BJ (cell line): ENCODE data around the gene MEF2B. TPM values are rescaled to one million over a fixed set of nuclear protein-coding genes. Genes with fewer than 3 reads are reported as not detected.

Experiments used
- CTCF ChIA-PET: fragments of 350-600 bp; formaldehyde crosslinking; extraction: SDS; loops from one replicate; lab custom pipeline; 2021; ENCODE audit warnings: antibody characterized with exemption, inconsistent platforms; lab: Yijun Ruan, JAX
- POLR2A ChIA-PET: fragments of 300-600 bp; sonication (Branson Sonifier 250); formaldehyde crosslinking; extraction: SDS; loops from one replicate; lab custom pipeline; 2021; ENCODE audit warnings: antibody characterized with exemption; lab: Charles Lee
- DNase-seq: peaks from one replicate; pipeline ENCODE4 v3.0.0-alpha.2; 2011; ENCODE audit warnings: low read depth
- H3K27me3 ChIP-seq: 2 replicates; pipeline ENCODE4 v1.6.0; 2011; ENCODE audit warnings: low read length; ENCODE audit not compliant: control insufficient read depth, insufficient read depth
- H3K36me3 ChIP-seq: 2 replicates; pipeline ENCODE4 v1.5.1; 2011; ENCODE audit warnings: low read length; ENCODE audit not compliant: control insufficient read depth, insufficient read depth
- H3K4me3 ChIP-seq: 2 replicates; pipeline ENCODE4 v1.5.1; 2011; ENCODE audit warnings: low read depth, mild to moderate bottlenecking, control low read depth, low read length
- polyA plus RNA-seq: library from polyadenylated mRNA; depleted of rRNA; stranded (reverse); fragments of >200 nt; gene quantifications from 2 replicates; pipeline ENCODE4 v1.2.3, GENCODE V29; 2011
- TF ChIP-seq, protein P1 (sequence below): IDR thresholded peaks from 2 replicates; pipeline ENCODE4 v1.5.1; 2011; ENCODE audit warnings: low read depth, mild to moderate bottlenecking, control low read depth, inconsistent platforms, low read length, moderate library complexity; ENCODE audit not compliant: insufficient read depth

MEF2B gene
- polyA plus RNA-seq, 1 experiment: 0.10 TPM

- POLR2A ChIA-PET: interaction anchor here (0.7 to 1.0 kb wide), 2 partner anchors 26 to 53 kb away, joined by 3 to 5 read pairs; no protein-coding TSS in a partner anchor
- TF ChIP-seq, protein P1, sequence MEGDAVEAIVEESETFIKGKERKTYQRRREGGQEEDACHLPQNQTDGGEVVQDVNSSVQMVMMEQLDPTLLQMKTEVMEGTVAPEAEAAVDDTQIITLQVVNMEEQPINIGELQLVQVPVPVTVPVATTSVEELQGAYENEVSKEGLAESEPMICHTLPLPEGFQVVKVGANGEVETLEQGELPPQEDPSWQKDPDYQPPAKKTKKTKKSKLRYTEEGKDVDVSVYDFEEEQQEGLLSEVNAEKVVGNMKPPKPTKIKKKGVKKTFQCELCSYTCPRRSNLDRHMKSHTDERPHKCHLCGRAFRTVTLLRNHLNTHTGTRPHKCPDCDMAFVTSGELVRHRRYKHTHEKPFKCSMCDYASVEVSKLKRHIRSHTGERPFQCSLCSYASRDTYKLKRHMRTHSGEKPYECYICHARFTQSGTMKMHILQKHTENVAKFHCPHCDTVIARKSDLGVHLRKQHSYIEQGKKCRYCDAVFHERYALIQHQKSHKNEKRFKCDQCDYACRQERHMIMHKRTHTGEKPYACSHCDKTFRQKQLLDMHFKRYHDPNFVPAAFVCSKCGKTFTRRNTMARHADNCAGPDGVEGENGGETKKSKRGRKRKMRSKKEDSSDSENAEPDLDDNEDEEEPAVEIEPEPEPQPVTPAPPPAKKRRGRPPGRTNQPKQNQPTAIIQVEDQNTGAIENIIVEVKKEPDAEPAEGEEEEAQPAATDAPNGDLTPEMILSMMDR: no peak
- peaks cover 11% of the 10 kb centered on the region for H3K36me3 ChIP-seq
- DNase-seq: peak; percentile 63
- H3K4me3 ChIP-seq: peak within 1 kb of the TSS; percentile 55
- CTCF ChIA-PET: interaction anchor here (0.8 to 1.9 kb wide), 3 partner anchors 10 to 29 kb away, joined by 3 to 5 read pairs (median 4); no protein-coding TSS in a partner anchor
- no peaks in the 10 kb centered on the region for H3K27me3 ChIP-seq
Measured at GRCh38 chr19:19203012-19203856, 33.2 kb upstream of the MEF2B start, which contains the start of gene NR2C2AP. Gene NR2C2AP (minus strand): TSS chr19:19203414. CDS start chr19:19203060, 354 bp downstream.

DNA sequence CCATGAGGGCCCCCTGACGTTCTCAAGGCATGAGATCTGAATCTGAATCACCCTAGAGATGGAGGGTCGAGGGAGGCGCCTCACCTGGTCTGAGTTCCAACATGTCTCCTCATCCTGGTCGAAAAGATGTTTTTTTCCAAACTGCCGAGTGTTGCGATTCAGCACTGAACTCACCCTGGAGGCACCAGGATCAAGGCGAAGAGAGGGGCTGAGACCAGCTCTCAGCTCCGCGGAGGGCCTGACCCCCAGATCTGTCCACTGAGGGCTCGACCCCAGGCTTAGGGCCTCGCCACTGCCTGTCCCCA, 32.6 kb upstream of the MEF2B start:
- TF ChIP-seq, protein P1: no peak
- CTCF ChIA-PET: interaction anchor here (0.6 to 1.9 kb wide), 4 partner anchors 10 to 288 kb away, joined by 3 to 5 read pairs (median 4); no protein-coding TSS in a partner anchor
- no peak for DNase-seq
- Histone ChIP-seq H3K27me3 (no peaks in the 10 kb centered on the region), H3K36me3 (peaks cover 14% of the 10 kb centered on the region), H3K4me3 (peak overlapping the region; percentile 55)
- POLR2A ChIA-PET: interaction anchor here (0.7 to 1.0 kb wide), 2 partner anchors 27 to 53 kb away, joined by 3 to 5 read pairs; no protein-coding TSS in a partner anchor

DNA sequence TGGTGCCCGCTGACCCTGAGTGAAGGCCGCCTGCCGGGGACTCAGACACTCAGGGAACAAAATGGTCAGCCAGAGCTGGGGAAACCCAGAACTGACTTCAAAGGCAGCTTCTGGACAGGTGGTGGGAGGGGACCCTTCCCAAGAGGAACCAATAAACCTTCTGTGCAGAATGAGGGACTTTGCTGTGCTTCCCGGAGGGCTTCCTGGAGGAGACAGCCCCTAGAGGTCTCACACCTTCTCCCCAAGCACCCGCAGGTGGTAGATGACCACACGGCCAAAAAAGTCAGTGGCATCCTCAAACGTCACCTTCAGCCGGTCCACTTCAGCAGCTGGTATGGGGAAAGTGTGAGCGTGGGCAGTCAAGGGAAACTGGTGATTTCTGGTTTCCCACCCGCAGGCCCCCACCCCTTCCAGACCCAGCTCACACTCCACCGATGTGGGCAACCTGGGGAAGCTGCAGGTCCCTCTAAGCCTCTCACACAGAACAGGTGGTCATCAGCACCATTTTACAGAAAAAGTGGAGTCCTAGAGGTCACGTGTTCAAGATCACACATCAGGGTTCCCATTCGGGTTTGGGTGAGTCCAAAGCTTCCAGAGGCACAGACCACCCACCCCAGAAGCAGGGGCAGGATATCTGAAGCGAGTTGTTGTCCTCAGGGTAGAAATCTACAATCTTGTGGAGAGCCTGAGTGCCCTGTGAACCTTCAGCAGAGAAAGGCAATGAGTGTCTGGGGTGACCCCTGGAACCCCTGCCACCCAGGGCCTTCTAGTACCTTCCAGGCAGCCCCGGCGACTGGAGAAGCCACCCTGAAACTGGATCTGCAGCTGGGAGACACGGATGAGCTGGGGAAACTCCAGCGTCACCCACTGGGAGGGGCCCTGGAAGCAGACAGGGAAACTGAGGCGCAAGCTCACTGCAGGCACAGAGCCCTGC, 31.9 kb upstream of the MEF2B start:
- CTCF ChIA-PET: interaction anchor here (0.6 to 1.9 kb wide), 3 partner anchors 9 to 289 kb away, joined by 3 to 5 read pairs (median 3); no protein-coding TSS in a partner anchor
- DNase-seq: no peak
- Histone ChIP-seq H3K27me3 (no peaks in the 10 kb centered on the region), H3K4me3 (peak overlapping the region; percentile 55), H3K36me3 (peaks cover 19% of the 10 kb centered on the region)
- TF ChIP-seq, protein P1: no peak
- POLR2A ChIA-PET: no interaction called here

DNA sequence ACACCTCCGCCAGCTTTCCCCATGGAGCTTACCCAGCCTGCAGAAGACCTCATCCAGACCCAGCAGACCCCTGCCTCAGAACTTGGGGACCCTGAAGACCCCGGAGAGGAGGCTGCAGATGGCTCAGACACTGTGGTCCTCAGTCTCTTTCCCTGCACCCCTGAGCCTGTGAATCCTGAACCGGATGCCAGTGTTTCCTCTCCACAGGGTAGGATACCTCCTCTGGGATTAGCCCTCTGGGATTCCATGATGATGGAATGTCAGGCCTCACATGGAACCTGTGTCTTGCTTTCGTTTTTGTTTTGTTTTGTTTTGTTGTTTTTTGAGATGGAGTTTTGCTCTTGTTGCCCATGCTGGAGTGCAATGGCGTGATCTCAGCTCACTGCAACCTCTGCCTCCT, 23.9 kb upstream of the MEF2B start:
- ChIA-PET CTCF (interaction anchor here (1.5 to 2.0 kb wide), 2 partner anchors 9 to 19 kb away, joined by 5 to 7 read pairs; partner anchors contain the start of gene NR2C2AP), POLR2A (no interaction called here)
- no peak for DNase-seq
- Histone ChIP-seq H3K4me3 (no peak overlapping the region; the same call in 1 of the 2 replicates), H3K36me3 (peaks cover 17% of the 10 kb centered on the region), H3K27me3 (no peaks in the 10 kb centered on the region)
- TF ChIP-seq, protein P1: no peak
